ENCODE data around the gene FAM110A. TPM values are rescaled to one million over a fixed set of nuclear protein-coding genes. Genes with fewer than 3 reads are reported as not detected.

The FAM110A gene
- total RNA-seq, 1 donor = 5.2 TPM

DNA sequence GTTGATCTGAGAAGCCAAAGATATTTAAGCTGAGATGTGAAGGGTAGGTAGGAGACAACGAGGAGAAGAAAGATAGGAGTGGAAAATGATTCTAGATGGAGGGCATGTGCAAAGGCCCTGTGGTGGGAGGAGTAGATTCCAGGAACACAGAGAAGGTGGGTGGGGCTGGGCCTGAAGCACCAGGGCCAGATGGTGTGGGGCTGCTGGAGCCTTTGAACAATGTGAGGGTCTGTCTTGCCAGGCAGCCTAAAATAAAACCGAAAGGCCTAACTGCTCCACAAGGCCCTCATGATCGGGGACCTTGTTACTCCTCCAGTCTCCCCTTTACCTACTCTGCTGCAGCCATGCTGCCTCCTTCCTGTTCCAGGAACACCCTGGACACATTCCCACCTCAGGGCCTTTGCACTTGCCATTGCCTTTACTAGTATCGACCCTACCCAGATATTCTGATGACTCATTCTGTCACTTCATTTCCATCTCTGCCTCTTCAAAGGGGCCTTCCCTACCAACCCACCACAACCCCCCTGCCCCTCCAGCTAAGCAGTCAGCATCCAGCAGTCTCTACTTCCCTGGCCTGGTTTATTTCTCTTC lies 20.0 kb downstream of the FAM110A start:
- DNase-seq (ENCODE audit: low read depth) = no peak
- no peak overlapping the region for H3K4me3 ChIP-seq (ENCODE audit: low read depth, low read length)
- TF ChIP-seq, protein P1, sequence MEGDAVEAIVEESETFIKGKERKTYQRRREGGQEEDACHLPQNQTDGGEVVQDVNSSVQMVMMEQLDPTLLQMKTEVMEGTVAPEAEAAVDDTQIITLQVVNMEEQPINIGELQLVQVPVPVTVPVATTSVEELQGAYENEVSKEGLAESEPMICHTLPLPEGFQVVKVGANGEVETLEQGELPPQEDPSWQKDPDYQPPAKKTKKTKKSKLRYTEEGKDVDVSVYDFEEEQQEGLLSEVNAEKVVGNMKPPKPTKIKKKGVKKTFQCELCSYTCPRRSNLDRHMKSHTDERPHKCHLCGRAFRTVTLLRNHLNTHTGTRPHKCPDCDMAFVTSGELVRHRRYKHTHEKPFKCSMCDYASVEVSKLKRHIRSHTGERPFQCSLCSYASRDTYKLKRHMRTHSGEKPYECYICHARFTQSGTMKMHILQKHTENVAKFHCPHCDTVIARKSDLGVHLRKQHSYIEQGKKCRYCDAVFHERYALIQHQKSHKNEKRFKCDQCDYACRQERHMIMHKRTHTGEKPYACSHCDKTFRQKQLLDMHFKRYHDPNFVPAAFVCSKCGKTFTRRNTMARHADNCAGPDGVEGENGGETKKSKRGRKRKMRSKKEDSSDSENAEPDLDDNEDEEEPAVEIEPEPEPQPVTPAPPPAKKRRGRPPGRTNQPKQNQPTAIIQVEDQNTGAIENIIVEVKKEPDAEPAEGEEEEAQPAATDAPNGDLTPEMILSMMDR (IDR thresholded peaks at IDR 0.05; ENCODE audit: insufficient read depth, low read depth, low read length) = no peak

DNA sequence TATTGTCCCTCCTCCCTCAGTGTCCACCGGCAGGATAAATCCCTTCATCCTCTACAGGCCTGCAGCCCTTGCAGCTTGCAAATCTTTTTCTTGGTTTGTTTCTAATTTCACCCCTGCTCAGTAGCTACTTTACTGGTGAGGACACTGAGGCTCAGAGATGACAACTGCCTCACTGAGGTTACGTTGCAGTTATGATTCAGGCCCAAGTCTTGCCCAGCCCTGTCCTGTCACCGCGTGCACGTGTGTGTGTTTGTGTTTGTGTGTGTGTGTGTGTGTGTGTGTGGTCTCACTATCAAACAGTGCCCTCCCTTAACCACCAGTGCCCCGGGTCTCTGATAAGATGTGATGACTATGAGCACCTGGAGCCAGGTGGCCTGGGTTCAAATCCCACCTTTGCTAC lies 21.1 kb downstream of the FAM110A start:
- no peak for DNase-seq (ENCODE audit: low read depth)
- TF ChIP-seq, protein P1 (IDR thresholded peaks at IDR 0.05; ENCODE audit: insufficient read depth, low read depth, low read length) = no peak
- no peak overlapping the region for H3K4me3 ChIP-seq (ENCODE audit: low read depth, low read length)

DNA sequence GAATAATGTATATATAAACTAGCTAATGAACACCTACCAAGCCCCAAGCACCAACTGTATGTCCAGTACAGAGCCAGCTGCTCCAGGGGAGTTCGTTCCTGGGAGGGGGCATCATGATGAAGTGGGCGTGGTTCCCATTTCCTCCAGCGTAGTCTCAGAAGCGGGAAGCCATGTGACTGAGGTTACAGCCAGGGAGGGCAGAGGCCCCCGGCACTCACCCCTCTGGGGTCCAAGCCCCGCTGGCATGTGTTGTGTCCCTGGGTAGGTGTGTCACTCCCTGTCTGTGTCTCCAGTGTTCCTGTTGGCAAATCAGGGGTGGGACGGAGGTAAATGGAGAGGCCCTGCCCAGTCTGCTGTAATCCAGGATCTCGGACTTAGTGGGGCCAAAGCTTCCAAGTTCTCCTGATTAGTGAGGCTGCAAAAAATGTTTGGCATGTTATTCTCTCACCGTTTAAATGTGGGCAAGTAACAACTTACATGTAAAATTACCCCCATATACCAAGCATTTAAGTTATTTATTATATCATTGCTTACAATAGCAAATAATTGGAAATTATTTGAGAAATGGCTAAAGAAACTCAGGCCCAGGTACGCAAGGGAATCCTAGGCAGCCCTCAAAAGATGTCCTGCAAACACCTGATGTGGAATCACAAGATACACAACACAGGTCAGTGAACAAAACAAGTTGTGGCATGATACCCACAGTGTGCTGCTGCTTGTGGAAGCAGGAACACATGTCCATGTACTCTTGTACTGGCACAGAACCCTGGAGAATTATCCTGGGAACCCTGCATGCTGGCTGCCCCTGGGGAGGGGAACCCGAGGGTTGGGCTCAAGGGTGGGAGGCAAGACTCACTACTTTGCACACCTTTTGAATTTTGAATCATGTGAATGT lies 22.2 kb downstream of the FAM110A start:
- H3K4me3 ChIP-seq (ENCODE audit: low read depth, low read length) = no peak overlapping the region
- TF ChIP-seq, protein P1 (IDR thresholded peaks at IDR 0.05; ENCODE audit: insufficient read depth, low read depth, low read length) = no peak
- DNase-seq (ENCODE audit: low read depth) = no peak

DNA sequence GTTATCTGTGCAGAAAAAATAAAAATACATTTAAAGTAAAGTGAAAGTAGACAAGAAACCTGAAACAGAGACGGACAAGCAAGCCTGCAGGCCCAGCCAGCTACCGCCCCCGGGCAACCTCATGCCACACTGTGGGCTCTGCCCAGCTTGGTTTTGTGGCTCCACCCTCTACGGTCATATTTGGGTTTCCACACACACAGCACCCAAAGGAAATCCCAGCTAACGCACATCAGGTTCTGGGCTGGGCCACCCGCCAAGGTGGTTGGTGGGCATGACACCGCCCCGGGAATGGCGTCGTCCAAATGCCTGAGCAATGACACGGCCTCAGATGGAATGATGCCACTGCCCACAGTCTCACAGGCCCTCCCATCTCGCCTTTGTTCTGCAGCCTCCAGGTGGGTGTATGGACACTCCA lies 22.9 kb downstream of the FAM110A start:
- H3K4me3 ChIP-seq (ENCODE audit: low read depth, low read length) = no peak overlapping the region
- DNase-seq (ENCODE audit: low read depth) = peak; percentile 36
- TF ChIP-seq, protein P1 (IDR thresholded peaks at IDR 0.05; ENCODE audit: insufficient read depth, low read depth, low read length) = no peak

DNA sequence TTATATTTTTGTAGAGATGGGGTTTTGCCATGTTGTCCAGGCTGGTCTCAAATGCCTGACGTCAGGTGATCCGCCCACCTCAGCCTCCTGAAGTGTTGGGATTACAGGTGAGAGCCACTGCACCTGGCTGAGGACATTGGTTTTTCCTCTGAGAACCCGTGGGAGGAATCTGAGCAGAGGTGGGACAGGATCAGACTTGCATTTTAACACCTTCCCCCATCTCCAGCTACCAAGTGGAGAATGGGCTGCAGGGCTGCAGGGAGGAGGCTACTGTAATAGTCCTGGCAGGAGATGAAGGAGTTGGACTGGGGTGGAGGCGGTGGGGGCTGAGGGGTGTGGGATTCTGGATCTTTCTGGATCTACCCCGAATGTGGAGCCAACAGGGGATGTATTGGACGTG lies 24.5 kb downstream of the FAM110A start:
- TF ChIP-seq, protein P1 (IDR thresholded peaks at IDR 0.05; ENCODE audit: insufficient read depth, low read depth, low read length) = no peak
- no peak for DNase-seq (ENCODE audit: low read depth)
- H3K4me3 ChIP-seq (ENCODE audit: low read depth, low read length) = no peak overlapping the region

DNA sequence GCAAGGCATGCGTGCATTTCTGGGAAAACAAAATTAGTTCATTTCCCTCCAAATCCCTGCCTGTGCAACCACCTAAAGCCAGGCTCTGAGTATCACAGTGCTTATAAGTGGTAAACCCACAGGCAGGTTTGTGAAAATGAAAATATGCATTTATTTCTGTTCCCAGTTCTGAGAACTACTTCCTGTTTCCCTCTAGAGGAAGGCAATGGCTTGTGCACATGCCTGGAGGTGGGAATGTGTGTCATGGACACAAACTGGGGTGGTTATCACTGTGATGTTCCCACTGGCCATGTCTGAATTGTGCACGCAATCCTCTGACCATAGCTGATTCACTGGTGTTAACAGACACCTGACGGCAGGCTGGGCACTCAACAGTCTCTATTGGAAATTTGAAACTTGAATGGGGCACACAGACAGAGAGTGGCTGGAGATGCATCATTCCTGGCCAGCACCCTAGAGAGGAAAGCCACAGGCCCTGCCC lies 26.3 kb downstream of the FAM110A start:
- TF ChIP-seq, protein P1 (IDR thresholded peaks at IDR 0.05; ENCODE audit: insufficient read depth, low read depth, low read length) = no peak
- H3K4me3 ChIP-seq (ENCODE audit: low read depth, low read length) = no peak overlapping the region
- no peak for DNase-seq (ENCODE audit: low read depth)
